Measurements from ENCODE around the gene CNTNAP2.

CNTNAP2 gene

DNA sequence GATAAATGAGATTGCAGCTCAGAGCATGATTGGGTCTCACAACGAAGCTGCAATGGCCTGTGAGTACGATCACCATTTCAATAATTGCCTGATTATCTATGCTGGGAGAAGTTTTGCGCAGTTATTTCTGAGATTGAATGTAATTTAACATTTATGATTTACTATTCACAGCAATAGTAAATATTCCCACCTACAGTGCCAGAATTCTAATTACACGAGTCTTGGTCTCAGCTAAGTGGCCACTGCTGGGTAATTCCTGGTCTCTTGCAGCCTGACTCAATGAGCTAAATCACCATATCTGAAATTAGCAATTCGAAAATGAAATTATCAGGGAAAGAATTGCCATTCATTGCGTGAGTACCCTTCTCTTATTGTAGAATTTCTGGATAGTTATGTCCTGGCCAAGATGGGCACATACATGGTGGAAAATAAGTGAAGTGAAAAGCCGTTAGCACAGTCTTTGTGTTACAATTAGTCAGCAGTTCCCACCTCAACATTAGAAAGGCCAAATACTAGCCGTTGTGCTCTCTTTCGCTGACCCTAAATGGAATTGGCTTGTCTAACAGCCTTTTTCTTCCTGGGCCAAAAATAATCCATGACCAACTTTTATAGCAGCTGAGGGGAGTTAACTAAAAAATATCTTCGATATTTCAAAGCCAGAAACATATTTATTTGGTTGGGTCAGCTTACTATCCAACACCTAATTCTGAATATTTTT lies 1793.0 kb downstream of the CNTNAP2 start:
- no peak for DNase-seq

DNA sequence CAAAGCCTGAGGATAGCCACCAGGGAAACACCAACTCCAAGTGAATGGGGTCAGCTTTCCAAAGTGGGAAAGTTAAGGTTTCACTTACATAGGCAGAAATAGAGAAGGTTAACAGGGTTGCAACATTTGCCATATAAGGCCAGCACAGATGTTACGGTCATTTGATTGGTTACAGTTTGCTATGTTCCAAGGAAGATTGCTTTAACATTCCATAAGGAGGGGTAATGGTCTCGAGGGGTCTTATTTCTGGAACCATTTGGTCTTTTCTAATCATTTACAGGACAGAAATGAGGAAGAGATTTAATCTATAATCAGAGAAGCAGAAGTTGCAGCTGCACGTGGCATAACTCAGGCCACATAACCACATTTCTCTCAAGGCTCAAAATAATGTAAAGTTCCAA lies 1794.6 kb downstream of the CNTNAP2 start:
- no peak for DNase-seq

DNA sequence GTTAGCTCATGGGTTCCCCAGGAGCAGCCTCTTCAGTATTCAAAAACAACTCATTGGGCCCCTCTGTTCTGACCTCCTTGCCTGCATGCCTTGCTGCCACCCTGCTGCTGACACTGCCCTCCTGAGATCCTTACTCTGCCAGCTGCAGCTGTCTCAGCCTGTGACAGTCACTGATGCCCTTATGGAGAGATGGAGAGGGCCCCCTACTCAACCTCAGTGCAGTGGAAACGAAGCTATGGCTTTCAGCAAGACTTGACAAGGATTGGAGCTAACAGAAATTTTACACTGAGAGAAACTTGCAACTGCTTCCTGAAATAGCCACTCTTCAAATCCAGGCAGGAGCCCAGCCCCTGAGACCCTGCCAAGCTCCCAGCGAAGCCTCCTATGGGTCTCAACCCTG lies 1795.7 kb downstream of the CNTNAP2 start:
- no peak for DNase-seq

DNA sequence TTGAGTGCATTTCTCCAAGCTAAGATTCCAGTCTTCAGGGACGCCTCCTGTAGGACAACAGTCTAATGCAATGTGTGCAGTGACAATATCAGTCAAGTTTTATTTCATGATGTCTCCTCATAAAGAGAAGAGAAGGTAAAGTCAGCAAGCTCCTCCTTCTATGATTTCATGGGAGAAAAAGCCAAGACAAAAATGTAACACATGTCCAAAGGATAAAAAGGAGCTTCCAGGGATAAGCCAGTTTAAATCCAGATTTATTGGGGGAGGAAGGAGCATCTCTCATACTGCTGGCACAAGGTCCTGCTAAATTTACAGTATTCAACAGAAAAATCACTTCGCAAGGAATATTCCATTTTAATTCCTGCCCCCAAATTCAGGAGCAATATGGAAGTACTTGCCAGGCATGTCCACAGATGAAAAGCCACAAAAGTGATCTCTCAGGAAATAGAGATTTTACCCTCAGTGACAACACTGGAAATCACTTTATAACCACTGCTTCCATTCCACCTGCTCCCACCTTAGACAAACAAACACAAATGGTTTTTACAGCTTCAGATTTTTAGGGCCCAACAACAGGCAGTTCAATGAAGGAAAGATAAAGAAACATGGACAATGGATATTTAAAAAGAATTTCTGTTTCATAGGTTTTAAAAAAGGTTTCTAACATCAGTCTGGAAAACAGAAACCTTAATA lies 1796.5 kb downstream of the CNTNAP2 start:
- DNase-seq: no peak

DNA sequence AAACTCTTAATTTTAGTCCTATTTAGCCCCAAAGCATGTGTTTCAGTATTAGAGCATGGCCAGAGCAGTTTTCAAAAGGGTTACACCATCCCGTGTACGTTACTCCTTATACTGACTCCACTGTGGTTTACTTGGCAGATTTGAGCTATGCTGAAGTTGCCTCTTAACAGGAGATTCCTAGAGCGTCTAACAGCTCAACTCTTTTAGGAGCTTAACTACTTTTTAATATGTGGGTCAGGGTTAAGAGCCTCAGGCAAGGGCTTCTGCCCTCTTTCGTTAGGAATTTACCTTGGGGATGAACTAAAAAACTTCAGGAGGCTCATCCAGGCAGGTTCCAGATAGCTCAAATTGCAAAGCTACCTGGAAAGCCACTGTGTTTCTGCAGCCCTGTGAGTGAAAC lies 1799.2 kb downstream of the CNTNAP2 start:
- no peak for DNase-seq

DNA sequence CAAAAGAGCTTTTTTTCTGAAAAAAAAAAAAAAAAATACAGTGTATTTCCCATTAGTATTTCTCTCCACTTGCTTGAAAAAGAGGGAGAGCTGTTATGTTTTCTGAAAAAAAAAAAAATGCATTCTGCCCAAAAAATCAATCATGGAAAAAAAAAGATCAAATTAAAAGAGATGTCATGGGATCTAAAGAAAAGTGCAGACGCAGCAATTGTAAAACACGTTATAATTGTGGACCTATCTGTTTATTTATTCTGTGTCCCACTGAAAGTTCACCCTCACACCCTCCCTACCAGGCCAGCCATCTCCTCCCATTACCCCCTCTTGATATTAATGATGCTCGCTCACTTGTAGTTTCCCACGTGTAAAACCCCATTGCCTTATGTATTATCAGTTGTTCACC lies 1800.0 kb downstream of the CNTNAP2 start:
- no peak for DNase-seq

DNA sequence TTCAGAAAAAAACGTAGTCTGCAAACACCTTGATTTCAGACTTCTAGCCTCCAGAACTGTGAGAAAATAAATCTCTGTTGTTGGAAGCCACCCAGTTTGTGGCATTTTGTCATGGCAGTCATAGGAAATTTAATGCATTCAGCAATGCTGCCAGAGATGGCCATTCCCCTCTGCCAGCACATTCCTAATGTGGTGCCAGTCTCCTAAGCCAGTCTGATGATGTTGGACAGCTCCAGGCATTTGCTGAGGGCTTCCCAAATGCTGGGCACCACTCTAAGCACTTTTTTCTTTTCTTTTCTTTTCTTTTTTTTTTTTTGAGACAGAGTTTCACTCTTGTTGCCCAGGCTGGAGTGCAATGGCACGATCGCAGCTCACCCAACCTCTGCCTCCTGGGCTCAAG lies 1807.2 kb downstream of the CNTNAP2 start:
- DNase-seq: no peak

DNA sequence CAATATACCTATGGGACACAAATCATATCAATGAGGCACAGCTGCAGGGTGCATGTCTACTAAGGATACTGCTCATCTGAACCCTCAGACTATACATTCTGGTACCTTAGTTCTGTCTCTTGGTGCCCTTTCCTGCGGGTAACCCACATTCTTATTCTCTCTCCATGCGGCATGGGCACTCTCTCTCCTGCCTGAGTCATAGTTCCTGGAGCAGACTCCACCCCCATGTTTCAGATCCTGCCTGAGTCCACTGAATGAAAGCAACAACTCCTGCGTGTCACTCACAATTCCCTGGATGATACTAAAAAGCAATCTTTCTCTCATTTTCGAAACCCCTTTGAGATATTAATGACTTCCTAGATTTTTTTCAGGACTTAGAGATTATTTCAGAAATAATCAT lies 1820.8 kb downstream of the CNTNAP2 start:
- no peak for DNase-seq

DNA sequence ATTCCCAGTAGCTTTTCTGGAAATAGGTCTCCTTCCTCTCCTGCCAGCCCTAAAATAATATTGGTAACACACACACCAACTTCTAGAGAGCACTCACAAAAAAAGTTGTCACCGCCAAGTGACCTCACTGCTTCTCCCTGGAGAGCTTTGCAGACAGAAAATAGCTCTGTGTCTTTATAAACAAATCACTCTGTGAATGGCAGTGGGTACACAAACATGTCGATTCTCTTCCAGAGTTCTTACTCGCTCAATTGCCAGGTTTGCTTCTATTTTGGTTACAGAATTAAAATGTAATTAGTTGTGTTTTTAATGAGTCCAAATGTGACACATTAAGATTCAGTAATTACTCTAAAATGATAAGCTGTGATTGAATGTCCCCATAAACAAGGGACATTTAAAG lies 1824.8 kb downstream of the CNTNAP2 start:
- DNase-seq: no peak

DNA sequence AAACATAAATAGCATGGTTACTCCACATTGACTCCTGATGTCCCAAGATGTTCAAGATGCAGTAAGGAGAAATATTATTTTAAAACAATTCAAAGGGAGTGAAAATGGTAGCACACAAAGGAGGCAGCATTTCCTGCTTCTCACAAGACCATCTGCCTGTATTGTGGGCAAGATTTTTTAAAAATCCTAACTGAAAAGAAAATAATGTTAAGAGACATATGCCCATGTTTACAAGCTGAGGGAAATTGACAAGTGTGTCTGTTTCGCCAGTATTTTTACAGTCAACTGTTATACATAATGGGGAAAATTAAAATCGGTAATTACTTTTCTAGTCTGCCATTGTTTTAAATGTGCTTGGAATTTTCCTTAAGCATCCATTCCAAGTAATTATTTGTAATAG lies 1827.7 kb downstream of the CNTNAP2 start:
- DNase-seq: no peak

DNA sequence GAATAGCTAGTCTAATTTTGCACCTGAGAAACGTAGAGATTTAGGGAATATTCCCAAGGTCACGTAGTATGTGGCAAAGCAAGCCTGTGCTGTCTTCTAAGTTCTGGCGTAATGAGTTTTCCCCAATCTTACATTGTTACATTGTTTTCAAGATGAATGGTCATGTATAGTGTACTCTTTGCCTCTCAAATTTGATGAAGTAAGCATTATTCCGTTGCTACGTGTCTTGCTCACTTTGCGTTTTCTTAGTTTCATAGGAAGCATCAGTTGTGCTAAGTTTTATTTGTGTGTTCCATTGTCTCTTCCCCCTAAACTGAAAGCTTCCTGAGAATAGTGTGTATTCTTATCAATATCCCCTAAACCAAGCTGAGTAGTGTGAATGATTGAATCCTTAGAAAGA lies 1836.3 kb downstream of the CNTNAP2 start:
- DNase-seq: no peak

DNA sequence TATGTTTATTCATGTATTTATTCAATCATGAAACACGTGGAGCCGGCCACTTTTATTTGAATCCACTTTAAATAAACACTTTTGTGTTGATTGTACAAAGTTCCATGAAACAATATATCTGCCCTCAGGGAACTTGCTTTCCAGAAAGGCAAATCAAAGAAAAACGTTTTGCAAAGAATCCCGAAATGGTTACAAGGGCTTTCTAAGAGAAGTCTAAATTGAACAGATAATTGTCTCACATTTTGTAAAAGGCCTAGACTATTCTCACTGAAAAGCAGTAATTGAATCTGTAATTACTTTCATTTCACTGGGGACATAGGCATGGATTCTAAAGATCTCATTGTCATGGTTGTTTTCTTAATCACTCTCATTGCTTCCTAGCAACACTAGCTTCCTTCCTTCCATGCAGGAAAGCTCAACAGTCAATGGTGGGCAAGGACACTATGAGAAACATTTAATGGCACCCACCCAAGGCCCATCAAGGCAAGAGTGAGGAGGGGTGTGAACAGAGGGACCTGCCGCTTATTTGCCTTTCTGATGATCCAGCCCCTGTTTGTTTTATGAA lies 1851.5 kb downstream of the CNTNAP2 start:
- no peak for DNase-seq

DNA sequence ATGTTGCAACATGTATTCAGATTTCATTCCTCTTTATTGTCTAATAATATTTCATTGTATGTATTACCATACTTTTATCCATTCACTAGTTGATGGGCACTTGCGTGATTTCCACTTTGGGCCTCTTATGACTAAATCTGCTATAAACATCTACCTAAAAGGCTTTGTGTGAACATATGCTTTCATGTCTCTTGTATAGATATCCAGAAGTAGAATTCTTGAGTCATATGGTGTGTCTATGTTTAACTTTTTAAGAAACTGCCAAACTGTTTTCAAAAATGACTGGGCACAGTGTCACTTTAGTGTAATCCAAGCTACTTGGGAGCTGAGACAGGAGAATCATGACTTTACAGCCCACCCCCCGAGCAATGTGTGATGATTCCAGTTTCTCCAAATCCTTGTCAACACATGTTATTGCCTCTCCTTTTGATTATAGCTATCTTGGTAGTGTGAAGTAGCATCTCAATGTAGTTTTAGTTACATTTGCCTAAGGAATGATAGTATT lies 1855.1 kb downstream of the CNTNAP2 start:
- no peak for DNase-seq

DNA sequence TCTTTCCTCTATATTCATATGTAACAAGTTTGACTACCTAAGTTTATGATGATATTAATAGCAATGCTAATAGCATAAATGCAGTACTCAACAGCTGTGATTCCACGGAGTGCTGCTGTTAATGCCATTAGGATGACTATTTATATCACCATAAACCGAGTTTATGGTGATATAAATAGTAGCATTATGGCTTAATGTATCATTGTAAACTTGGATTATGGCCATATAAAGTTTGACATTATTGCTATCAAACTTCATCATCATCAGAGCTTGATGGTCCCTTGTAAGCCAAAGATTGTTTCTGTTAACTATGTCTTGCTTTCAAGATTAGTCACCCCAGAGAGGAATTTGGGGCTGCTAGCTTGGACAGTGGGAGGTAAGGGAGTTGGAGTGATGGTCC lies 1861.6 kb downstream of the CNTNAP2 start:
- no peak for DNase-seq

DNA sequence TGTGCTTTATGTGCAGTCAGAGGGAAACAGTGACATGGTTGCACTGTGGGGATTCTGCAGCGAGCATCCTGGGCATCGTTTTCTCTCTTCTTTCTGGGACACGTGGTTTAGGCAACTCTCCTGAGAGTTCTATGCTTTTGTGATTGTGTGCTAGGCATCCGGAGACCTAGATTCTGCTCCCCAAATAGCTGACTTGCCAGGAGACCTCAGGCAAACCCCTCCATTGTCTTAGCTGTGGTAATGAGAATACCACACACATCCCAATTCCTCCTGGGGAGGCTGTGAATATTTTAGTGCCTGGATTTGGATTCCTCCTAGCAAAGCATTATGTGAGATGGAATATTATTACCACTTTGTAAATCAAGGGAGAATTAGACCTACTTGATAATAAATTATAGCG lies 1862.0 kb downstream of the CNTNAP2 start:
- no peak for DNase-seq

DNA sequence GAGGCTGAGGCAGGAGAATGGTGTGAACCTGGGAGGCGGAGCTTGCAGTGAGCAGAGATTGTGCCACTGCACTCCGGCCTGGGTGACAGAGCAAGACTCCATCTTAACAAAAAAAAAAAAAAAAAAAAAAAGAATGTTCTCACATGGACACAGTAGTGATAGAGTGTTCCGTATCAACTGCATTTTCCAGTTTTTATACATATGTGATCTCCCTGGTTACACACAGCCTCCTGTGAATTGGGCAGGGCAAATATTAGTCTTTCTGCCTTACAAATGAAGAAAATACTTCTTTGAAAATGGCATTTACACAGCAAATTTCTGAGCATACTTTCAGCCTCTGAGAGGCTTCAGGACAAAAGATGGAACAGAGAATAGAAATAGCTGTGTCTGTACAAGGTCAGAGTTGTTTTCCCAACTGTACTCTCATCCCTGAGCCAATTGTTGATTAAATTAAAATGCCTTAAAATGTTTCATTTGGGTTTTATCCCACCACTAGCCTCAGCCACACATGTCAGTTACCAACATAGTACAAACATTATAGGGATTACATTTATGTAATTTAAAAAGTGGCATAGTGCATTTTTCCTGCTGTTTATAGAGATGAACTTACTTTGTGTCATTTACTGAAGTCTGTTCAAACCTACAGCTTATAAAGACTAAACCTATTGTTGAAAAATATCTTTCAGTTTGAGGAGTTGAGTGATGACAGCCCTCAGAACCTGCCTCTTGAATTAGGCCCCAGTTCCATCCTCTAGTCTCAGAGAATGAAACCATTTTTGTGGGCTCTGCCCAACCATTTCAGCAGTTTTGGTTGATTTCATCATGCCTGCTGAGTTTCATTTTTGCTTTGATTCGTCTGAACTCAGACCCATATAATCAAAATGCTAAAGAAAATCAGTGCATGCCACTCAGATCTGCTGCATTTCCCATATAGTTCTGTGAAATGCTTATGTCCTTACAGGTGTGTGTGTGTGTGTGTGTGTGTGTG lies 1864.5 kb downstream of the CNTNAP2 start:
- no peak for DNase-seq

DNA sequence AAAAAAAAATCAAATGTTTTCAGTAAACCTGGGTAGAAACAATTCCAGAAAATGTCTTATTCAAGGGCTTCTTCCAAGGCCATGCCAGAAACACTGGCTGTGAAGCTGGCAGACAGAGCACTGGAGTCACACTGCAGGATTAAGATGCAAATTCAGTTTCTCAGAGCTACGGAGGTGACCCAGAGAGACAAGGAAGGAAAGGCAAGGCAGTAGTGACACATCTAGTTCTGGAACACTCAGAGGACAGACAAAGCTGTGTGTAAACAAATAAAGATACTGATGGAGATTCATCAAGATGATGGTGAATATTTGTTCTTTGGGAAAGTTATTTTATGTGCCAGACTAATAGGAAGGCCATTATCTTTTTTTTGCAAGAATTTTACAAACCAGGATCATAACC lies 1865.7 kb downstream of the CNTNAP2 start:
- DNase-seq: no peak

DNA sequence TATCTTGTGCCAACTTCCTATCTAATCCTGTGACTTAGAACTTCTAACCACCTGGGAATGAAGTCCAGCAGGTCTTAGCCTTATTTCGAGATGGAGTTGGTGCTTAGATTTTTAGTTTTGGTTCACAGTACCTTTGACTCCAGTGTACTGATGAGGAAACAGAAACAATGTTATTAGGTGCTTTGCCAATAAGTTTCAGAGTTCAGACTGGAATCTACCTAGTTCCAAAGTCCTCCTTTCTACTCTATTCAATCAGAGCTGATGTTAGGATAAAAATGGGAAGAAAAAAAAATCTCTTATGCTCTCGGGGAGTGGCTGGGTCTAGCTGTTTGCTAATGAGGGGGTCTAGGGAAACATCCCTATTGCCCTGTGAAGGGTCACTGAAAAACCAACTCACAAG lies 1867.7 kb downstream of the CNTNAP2 start:
- DNase-seq: no peak

DNA sequence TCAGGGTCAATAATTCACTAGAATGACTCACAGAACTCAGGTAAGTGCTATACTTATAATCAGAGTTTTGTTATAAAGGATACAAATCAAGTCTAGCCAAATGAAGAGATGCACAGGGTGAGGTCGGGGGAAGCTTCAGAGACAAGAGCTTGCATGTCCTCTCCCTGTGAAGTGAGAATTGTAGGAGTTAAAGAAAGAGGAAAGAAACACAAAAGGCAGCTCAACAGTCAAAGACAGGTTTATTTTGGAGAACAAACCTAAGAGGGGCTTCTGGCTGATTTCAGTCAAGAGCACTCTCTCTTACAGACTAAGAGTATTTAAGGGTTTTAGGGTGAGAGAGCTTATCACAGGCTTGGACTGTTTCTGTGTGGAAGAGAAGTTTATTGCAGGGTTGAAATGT lies 1873.5 kb downstream of the CNTNAP2 start:
- DNase-seq: no peak

DNA sequence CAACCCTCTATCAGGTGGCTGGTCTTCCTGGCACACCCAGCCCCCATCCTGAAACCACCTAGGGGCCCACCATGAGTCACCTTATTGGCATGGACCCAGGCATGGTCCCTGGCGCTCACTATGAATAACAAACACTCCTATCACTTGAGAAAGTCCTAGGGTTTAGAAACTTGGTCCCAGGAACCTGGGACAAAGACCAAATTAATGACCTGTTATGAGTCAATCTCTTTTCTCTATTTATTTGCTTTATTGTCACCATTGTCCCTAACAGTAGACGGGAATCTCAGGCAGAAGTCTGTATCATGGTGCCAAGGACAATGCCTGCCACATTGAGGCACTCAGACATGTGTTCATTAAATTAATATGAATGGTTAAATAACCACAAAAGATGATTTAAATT lies 1874.3 kb downstream of the CNTNAP2 start:
- no peak for DNase-seq

DNA sequence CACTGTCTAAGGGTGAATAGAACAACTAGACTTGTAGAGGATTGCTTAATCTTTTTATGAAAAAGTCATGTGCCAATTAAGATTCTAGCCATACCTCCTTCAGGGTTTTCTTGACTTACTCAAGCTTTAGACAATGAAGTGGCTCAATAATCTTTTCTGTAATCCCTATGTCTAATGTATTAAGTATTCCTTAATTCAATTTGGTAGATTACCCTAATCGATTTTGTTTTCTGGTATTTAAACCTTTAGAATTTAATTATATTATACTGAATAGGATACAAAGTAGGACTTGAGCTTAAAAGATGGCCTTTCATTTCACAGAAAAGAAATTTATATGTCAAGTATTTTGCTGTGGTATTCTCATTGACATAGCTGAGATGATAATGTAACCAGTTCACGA lies 1876.1 kb downstream of the CNTNAP2 start:
- no peak for DNase-seq

DNA sequence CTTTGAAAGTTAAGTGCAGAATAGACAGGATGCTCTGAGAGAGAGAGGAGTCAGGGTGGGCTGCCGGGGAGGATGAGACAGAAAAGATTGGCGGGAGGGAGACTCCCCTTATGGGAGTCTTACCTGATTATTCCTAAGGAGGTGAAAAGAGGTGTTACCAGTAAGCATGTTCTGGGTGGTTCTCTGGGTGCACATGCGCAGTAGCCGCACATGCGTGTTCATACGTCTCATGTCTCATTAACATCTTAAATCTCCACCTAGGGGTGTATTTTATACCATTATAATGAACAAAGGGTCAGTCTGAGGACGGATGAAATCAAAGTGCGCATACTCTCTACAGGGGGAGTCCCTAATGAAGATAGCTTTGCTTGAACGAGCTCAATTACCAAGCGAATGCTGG lies 1881.0 kb downstream of the CNTNAP2 start:
- DNase-seq: no peak

DNA sequence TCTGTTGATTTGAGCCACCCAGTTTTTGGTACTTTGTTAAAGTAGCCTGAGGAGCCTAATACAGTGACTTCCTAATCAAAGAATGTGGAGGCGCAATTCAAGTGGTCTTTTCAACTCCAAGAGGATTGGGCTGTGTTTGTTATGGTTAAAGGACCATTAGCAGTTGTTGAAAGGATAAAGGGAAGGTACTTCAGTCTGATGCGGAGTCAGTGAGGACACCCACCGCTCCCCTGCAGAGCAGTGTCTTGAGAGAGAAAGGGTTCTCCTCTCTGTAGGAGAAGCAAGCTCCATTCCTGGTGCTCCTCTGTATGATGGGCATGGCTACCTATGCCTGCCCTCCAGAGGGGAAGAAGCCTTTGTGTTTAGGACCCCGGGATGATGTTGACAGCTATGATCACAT lies 1883.4 kb downstream of the CNTNAP2 start:
- no peak for DNase-seq

Measured in NCI-H2171 (cell line).